ENCODE results near the gene WIPF2. TPM values are rescaled to one million over a fixed set of nuclear protein-coding genes. Genes with fewer than 3 reads are reported as not detected.
A peak's percentile ranks its signal among the peaks of the same experiment; 100 is the strongest.

The WIPF2 gene
- total and polyA plus RNA-seq, 2 experiments from 2014 or later = 10.3 to 23.8 TPM

GRCh38 chr17:40307001-40307730 lies 88.1 kb downstream of the WIPF2 start:
- peak; percentile 74 for DNase-seq (ENCODE audit: low spot score)
- 22% methylated on average over 10 of the region's 10 CpGs for WGBS (ENCODE audit: low lambda C conversion rate, missing lambda C conversion rate)
- H3K4me2 ChIP-seq = peak overlapping the region; percentile 95
- TF ChIP-seq EZH2 (IDR thresholded peaks at IDR 0.05; ENCODE audit: borderline replicate concordance) (no peak), CTCF (IDR thresholded peaks at IDR 0.05; ENCODE audit: poor library complexity) (no peak), EZH2phosphoT487 (IDR thresholded peaks at IDR 0.05; ENCODE audit: low read depth, severe bottlenecking, unreplicated experiment) (no peak)
- no peaks in the 10 kb centered on the region for H3K36me3 ChIP-seq (replicated peaks; ENCODE audit: insufficient read depth, low read depth)
- no peaks in the 10 kb centered on the region for H3K9me3 ChIP-seq (ENCODE audit: low read depth)
- H3K9me2 ChIP-seq (replicated peaks; ENCODE audit: insufficient read depth) = no peaks in the 10 kb centered on the region
- no peaks in the 10 kb centered on the region for H4K20me1 ChIP-seq (ENCODE audit: insufficient read depth, poor library complexity, severe bottlenecking)
- H3K27me3 ChIP-seq = no peaks in the 10 kb centered on the region
- H3K79me2 ChIP-seq = peaks cover 39% of the 10 kb centered on the region
- H2AFZ ChIP-seq = no peak overlapping the region
- peaks cover 79% of the 10 kb centered on the region for H3K4me1 ChIP-seq (ENCODE audit: insufficient read depth)
- H3K27ac ChIP-seq = peak overlapping the region; percentile 96
- no peak overlapping the region for H3K4me3 ChIP-seq

GRCh38 chr17:40307740-40308239 lies 88.7 kb downstream of the WIPF2 start:
- H3K4me2 ChIP-seq = peak overlapping the region; percentile 95
- no peak for TF ChIP-seq CTCF (IDR thresholded peaks at IDR 0.05; ENCODE audit: poor library complexity)
- no peak for TF ChIP-seq EZH2phosphoT487 (IDR thresholded peaks at IDR 0.05; ENCODE audit: low read depth, severe bottlenecking, unreplicated experiment)
- TF ChIP-seq EZH2 (IDR thresholded peaks at IDR 0.05; ENCODE audit: borderline replicate concordance) = no peak
- WGBS (ENCODE audit: low lambda C conversion rate, missing lambda C conversion rate) = 17% methylated on average over 3 of the region's 3 CpGs
- DNase-seq (ENCODE audit: low spot score) = no peak
- H3K27me3 ChIP-seq = no peaks in the 10 kb centered on the region
- H3K9me2 ChIP-seq (replicated peaks; ENCODE audit: insufficient read depth) = no peaks in the 10 kb centered on the region
- no peaks in the 10 kb centered on the region for H3K36me3 ChIP-seq (replicated peaks; ENCODE audit: insufficient read depth, low read depth)
- H3K4me1 ChIP-seq (ENCODE audit: insufficient read depth) = peaks cover 81% of the 10 kb centered on the region
- no peak overlapping the region for H3K4me3 ChIP-seq
- H3K79me2 ChIP-seq = peaks cover 46% of the 10 kb centered on the region
- no peaks in the 10 kb centered on the region for H4K20me1 ChIP-seq (ENCODE audit: insufficient read depth, poor library complexity, severe bottlenecking)
- H2AFZ ChIP-seq = no peak overlapping the region
- H3K27ac ChIP-seq = peak overlapping the region; percentile 96
- no peaks in the 10 kb centered on the region for H3K9me3 ChIP-seq (ENCODE audit: low read depth)

- peak within 1 kb of the TSS; percentile 95 for H3K4me2 ChIP-seq
- H3K4me1 ChIP-seq (ENCODE audit: insufficient read depth) = peaks cover 81% of the 10 kb centered on the region
- H2AFZ ChIP-seq = peak within 1 kb of the TSS; percentile 56
- H3K4me3 ChIP-seq = peak within 1 kb of the TSS; percentile 89
- no peak for TF ChIP-seq EZH2phosphoT487 (IDR thresholded peaks at IDR 0.05; ENCODE audit: low read depth, severe bottlenecking, unreplicated experiment)
- no peak for TF ChIP-seq CTCF (IDR thresholded peaks at IDR 0.05; ENCODE audit: poor library complexity)
- no peaks in the 10 kb centered on the region for H3K36me3 ChIP-seq (replicated peaks; ENCODE audit: insufficient read depth, low read depth)
- no peaks in the 10 kb centered on the region for H3K27me3 ChIP-seq
- H3K9me2 ChIP-seq (replicated peaks; ENCODE audit: insufficient read depth) = no peaks in the 10 kb centered on the region
- DNase-seq (ENCODE audit: low spot score) = peak; percentile 70
- peaks cover 56% of the 10 kb centered on the region for H3K79me2 ChIP-seq
- H4K20me1 ChIP-seq (ENCODE audit: insufficient read depth, poor library complexity, severe bottlenecking) = no peaks in the 10 kb centered on the region
- 5% methylated on average over 20 of the region's 20 CpGs for WGBS (ENCODE audit: low lambda C conversion rate, missing lambda C conversion rate)
- no peaks in the 10 kb centered on the region for H3K9me3 ChIP-seq (ENCODE audit: low read depth)
- H3K27ac ChIP-seq = peak within 1 kb of the TSS; percentile 96
Observed at GRCh38 chr17:40309031-40309948, 90.2 kb downstream of the WIPF2 start, which contains the start of gene RARA. Gene RARA, plus strand, starts transcription at chr17:40309180. Its CDS starts 22,039 bp downstream, at chr17:40331219.

Data from hepatocyte (in vitro differentiated cells).